K562 (cell line): Measurements from ENCODE around the gene RIPK4. TPM values are rescaled to one million over a fixed set of nuclear protein-coding genes. Genes with fewer than 3 reads are reported as not detected.

Source experiments
- ADNP ChIP-seq: fragments of 200-800 bp; sonication (Bioruptor generic); IDR thresholded peaks from 2 replicates; pipeline ENCODE4 v1.6.1; 2016; ENCODE audit warnings: missing genetic modification characterization, missing compliant biosample characterization
- DDX20 ChIP-seq: fragments of 450-650 bp; IDR thresholded peaks from 2 replicates; pipeline ENCODE4 v1.6.1; 2016; ENCODE audit warnings: missing genetic modification characterization, low read depth, mild to moderate bottlenecking, missing compliant biosample characterization, moderate library complexity
- ETS2 ChIP-seq: IDR thresholded peaks from 2 replicates; pipeline ENCODE4 v1.6.1; 2016; ENCODE audit warnings: borderline replicate concordance, missing genetic modification characterization, mild to moderate bottlenecking, moderate library complexity, missing compliant biosample characterization; ENCODE audit not compliant: poor library complexity, severe bottlenecking
- GTF2A2 ChIP-seq: IDR thresholded peaks from 2 replicates; pipeline ENCODE4 v1.6.1; 2016; ENCODE audit warnings: mild to moderate bottlenecking, missing genetic modification characterization, missing compliant biosample characterization
- HCFC1 ChIP-seq: IDR thresholded peaks from 2 replicates; pipeline ENCODE4 v1.6.1; 2012; ENCODE audit warnings: low read depth, low read length, improper control_type of control experiment
- HDAC3 ChIP-seq: fragments of 450-650 bp; IDR thresholded peaks from 2 replicates; pipeline ENCODE4 v1.6.1; 2018; ENCODE audit warnings: borderline replicate concordance, mild to moderate bottlenecking, moderate library complexity; ENCODE audit not compliant: partially characterized antibody
- HDAC6 ChIP-seq: IDR thresholded peaks from 2 replicates; pipeline ENCODE4 v1.6.1; 2012; ENCODE audit warnings: low read depth, mild to moderate bottlenecking, control low read depth, inconsistent platforms, low read length, moderate library complexity
- ID3 ChIP-seq, 2 experiments: fragments of 250-450 bp in 1 of 2; fragments of 450-650 bp in 1 of 2; sonication (Bioruptor Pico) in 1 of 2; IDR thresholded peaks; 2 replicates each; pipeline versions ENCODE4 v1.6.1 to v1.8.0; 2016 to 2021; ENCODE audit warnings: mild to moderate bottlenecking in 2 of 2, moderate library complexity in 2 of 2, missing compliant biosample characterization in 1 of 2, missing genetic modification characterization in 1 of 2
- MAZ ChIP-seq, 2 experiments: fragments of 450-650 bp in 1 of 2; sonication (generic) in 1 of 2; formaldehyde crosslinking; IDR thresholded peaks in 1 of 2; conservative IDR thresholded peaks in 1 of 2; 2 replicates each; pipeline versions ENCODE4 v1.4.0 to v1.5.0; 2020; ENCODE audit warnings: mild to moderate bottlenecking in 1 of 2, missing genetic modification reagents in 1 of 2
- NBN ChIP-seq: fragments of 450-650 bp; IDR thresholded peaks from 2 replicates; pipeline ENCODE4 v1.6.1; 2016; ENCODE audit warnings: low read depth, mild to moderate bottlenecking
- NFIX ChIP-seq: fragments of 250-450 bp; sonication (Bioruptor Pico); IDR thresholded peaks from 2 replicates; pipeline ENCODE4 v1.4.0; 2020; ENCODE audit warnings: low read depth, mild to moderate bottlenecking, moderate library complexity
- POLR2AphosphoS2 ChIP-seq: IDR thresholded peaks from 2 replicates; pipeline ENCODE4 v1.6.1; 2012; ENCODE audit warnings: low read length, improper control_type of control experiment
- RAD21 ChIP-seq, 2 experiments: fragments of 250-450 bp in 1 of 2; fragments of 450-650 bp in 1 of 2; sonication (Bioruptor Pico) in 1 of 2; formaldehyde crosslinking in 1 of 2; IDR thresholded peaks in 1 of 2; conservative IDR thresholded peaks in 1 of 2; 2 replicates each; pipeline versions ENCODE4 v1.4.0 to v1.8.0; 2020 to 2022; ENCODE audit warnings: mild to moderate bottlenecking in 2 of 2, moderate library complexity in 1 of 2
- RBM15 ChIP-seq: fragments of 200-400 bp; formaldehyde crosslinking; IDR thresholded peaks from 2 replicates; pipeline ENCODE4 v1.6.1; 2018; ENCODE audit warnings: mild to moderate bottlenecking, low read length, moderate library complexity; ENCODE audit not compliant: insufficient read depth
- RBM17 ChIP-seq: fragments of 200-400 bp; formaldehyde crosslinking; IDR thresholded peaks from 2 replicates; pipeline ENCODE4 v1.6.1; 2017; ENCODE audit warnings: low read depth, mild to moderate bottlenecking, low read length, borderline replicate concordance
- SMC3 ChIP-seq: conservative IDR thresholded peaks from 2 replicates; pipeline ENCODE4 v1.6.1; 2011; ENCODE audit warnings: low read depth, low read length, improper control_type of control experiment; ENCODE audit not compliant: insufficient read depth
- SRF ChIP-seq, 2 experiments: fragments of 250-450, 450-650 bp in 1 of 2; sonication (Bioruptor Pico) in 1 of 2; sonication (generic) in 1 of 2; formaldehyde crosslinking; IDR thresholded peaks; 2 replicates each; pipeline versions ENCODE4 v1.5.0 to v1.5.1; 2020 to 2022; ENCODE audit warnings: mild to moderate bottlenecking in 1 of 2, missing genetic modification reagents in 1 of 2
- ZBTB2 ChIP-seq: fragments of 450-650 bp; IDR thresholded peaks from 2 replicates; pipeline ENCODE4 v1.6.1; 2016; ENCODE audit warnings: antibody characterized with exemption
- ZKSCAN1 ChIP-seq: fragments of 150-350 bp; IDR thresholded peaks from 2 replicates; pipeline ENCODE4 v1.6.1; 2016; ENCODE audit warnings: low read depth, low read length
- ZNF395 ChIP-seq: fragments of 200-800 bp; sonication (Bioruptor generic); IDR thresholded peaks from 2 replicates; pipeline ENCODE4 v1.6.1; 2017; ENCODE audit warnings: missing genetic modification characterization, missing compliant biosample characterization
- polyA plus RNA-seq, 8 experiments: library from polyadenylated mRNA; depleted of rRNA in 4 of 8; stranded (reverse) in 5 of 8; unstranded in 3 of 8; fragments of >200 nt; fragmentation: Nextera tagmentation in 2 of 8; fragmentation: Illumina TruSeq in 1 of 8; extraction: Ambion mirVana in 2 of 8; extraction: Trizol in 1 of 8; gene quantifications; 2 replicates each; pipeline versions ENCODE4 v1.2.1 to v1.2.3, GENCODE V29; 2011 to 2014; ENCODE audit warnings: inconsistent platforms in 1 of 8, missing spikeins in 1 of 8
- total RNA-seq, 7 experiments: library from RNA; depleted of rRNA in 6 of 7; stranded (reverse); fragments of >200 nt in 6 of 7; fragmentation: Illumina TruSeq in 2 of 7; extraction: Trizol in 2 of 7; gene quantifications; 2 replicates each; pipeline versions ENCODE4 v1.2.1 to v1.2.3, GENCODE V29; 2011 to 2021; ENCODE audit warnings: low replicate concordance in 1 of 7

RIPK4 gene
- total and polyA plus RNA-seq, 9 of the 15 experiments (the other 6 are each of a cell fraction or from before 2014, with no cell fraction given) = not detected

GRCh38 chr21:41777951-41778815 is 11.3 kb upstream of the RIPK4 start (continued):
- no peak for TF ChIP-seq ID3 (CRISPR knock-in tag; IDR thresholded peaks at IDR 0.05)
- 0 out of 2 replicates have a peak, but pooled peaks have one; percentile 27 for TF ChIP-seq ID3 (tag; IDR thresholded peaks at IDR 0.05)
- no peak for TF ChIP-seq ETS2
- no peak for TF ChIP-seq HCFC1
- no peak for TF ChIP-seq RBM15
- no peak for TF ChIP-seq HDAC6
- no peak for TF ChIP-seq NFIX
- TF ChIP-seq SRF (CRISPR knock-in tag; IDR thresholded peaks at IDR 0.05) = no peak
- no peak for TF ChIP-seq NBN
- no peak for TF ChIP-seq ZKSCAN1
- no peak for TF ChIP-seq HDAC3
- TF ChIP-seq RBM17 = no peak
- TF ChIP-seq MAZ (CRISPR knock-in tag; conservative IDR thresholded peaks at IDR 0.05 in 1 of 2, IDR thresholded peaks at IDR 0.05 in 1 of 2) = no peak
- no peak for TF ChIP-seq ADNP (tag)
- TF ChIP-seq ZBTB2 = no peak
- TF ChIP-seq SMC3 = peak; percentile 79
- peak; percentile 34 to 77 for TF ChIP-seq RAD21 (CRISPR knock-in tag; conservative IDR thresholded peaks at IDR 0.05 in 1 of 2, IDR thresholded peaks at IDR 0.05 in 1 of 2)
- TF ChIP-seq DDX20 = no peak
- TF ChIP-seq GTF2A2 (tag) = no peak
- no peak for TF ChIP-seq POLR2AphosphoS2
- no peak for TF ChIP-seq ZNF395 (CRISPR knock-in tag)
